GM19467 (cell line): ENCODE data around the gene GLB1L2.
"Not testable (repeated sequence)": the region's sequence is repeated elsewhere in the genome, so short reads cannot be mapped to it uniquely, and the experiment has no call there.

Experiments used
- ATAC-seq: cut with Tn5 transposase; IDR thresholded peaks from one replicate; pipeline ENCODE4 v1.9.1; 2021; ENCODE audit warnings: mild to moderate bottlenecking, moderate library complexity; ENCODE audit not compliant: unreplicated experiment

GLB1L2 gene

DNA sequence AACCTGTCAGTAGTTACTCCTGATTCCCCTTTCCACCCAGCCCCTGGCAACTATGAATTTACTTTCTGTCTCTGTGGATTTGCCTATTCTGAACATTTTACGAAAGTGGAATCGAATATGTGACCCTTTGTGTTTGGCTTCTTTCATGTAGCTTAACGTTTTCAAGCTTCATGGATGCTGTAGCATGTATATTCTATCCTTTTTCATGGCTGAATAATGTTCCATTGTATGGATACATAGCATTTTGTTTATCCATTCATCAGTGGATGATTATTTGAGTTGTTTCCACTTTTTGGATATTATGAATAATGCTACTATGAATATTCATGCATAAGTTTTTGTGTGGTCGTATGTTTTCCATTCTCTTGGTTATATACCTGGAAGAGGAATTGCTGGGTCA, 9.2 kb upstream of the GLB1L2 start:
- no peak for ATAC-seq

DNA sequence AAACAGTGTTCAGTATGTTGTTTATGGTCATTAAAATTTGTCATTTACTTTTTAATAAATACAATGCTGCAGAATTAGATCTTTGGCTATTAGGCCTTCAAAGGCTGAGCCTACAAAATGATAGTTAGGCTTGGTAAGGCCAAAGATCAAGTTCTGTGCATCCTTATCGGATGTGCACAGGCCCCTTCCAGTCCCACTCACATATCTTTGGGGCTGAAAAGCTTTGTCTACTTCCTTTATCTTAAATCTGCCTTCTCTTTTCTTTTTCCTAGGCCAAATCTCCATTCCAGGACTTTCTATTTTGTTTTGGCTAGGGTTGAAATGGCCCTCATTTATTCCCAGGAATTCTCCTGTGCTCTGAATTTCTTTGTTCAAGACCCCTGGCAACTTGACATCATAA, 3.4 kb upstream of the GLB1L2 start:
- no peak for ATAC-seq

DNA sequence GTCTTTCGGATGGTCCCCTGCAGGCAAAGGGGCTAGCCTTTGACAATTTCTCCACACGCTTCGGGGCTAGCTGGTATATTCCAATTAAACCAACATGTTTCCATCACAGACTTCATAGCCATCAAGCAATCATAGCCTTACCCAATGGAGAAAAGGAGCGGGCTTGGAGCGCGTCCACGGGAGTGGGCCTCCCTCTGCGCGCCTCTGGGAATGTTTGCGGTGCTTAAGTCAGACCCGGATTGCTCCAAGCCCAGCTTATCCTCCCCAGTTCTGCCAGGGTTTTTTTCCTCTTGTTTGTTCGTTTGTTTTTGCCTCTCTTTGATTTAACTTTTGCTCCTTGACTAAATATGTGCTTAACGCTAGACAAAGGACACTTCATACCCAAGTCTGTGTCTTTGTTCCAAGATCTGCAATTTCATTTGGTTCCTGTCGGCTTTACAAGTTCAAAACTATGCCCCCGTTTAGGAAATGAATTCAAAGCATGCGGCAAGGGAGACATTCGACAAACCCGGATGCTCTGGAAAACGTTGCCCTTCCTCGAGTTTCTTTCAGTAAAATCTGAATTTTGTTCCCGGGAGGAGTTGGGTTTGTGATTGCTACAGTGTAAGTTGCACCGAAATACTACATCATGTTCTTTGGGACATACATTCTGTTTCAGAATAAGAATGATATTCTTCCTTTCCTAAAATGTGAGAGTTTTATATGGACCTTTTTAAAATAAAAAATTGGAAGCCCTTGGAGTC, 1.0 kb upstream of the GLB1L2 start:
- no peak for ATAC-seq

DNA sequence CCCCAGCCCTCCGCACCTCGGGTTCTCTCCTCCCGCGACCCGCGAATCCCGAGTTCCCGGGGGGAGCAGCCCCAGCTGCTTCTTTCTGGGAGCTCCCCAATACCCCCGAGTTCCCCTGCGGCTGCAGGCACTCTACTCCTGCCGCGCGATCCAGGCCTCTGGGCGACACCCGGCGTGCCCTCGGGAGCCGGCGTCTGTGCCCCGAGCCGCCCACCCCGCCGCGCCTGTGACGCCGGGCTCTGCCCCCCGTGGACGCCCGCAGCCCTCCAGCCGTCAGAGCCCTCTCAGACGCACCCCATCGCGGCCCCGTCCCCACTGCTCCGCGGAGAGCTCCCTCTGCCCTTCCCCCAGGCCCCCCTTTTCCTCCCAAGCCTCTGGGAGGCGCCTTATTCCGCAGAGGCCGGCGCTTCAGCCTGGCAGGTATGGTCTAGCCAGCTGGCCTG, 422 bp downstream of the GLB1L2 start:
- no peak for ATAC-seq

DNA sequence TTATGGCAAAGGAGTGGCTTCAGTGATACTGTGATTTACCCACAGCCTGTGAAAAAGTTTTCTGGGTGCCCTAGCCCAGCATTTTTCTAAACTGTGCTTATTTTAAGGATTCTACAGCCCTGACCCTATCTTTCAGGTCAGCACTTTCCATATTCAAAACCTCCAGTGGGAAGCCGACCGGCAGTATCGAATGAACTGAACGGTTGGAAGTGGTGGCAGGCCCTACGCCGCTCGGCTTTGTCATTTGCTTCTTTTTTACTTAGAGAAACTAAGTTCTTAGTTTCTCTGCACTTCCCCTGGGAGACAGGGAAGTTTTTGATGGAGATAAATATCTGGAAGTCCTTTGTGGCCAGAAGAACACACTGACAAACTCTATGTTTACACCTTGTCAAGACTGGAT, 994 bp downstream of the GLB1L2 start:
- ATAC-seq: no peak

DNA sequence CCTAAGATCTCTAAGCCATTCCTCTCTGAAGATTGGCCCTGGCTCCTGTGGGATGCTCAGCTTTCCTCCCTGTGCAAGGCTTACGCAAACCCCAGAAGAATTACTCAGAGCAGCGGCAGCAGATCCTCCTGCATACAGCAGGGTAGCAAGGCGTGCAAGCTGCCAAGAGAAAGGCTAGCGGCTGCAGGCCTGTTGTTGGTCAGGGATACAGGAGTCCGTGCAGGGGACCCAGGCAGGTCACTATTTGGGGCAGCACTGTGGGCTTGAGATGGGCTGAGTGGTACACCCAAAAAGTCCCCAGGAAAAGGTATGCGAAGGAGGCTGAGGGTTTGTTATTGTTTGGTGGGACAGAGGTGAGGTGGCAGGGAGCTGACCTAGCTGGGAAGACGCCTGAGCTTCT, 1.5 kb downstream of the GLB1L2 start:
- no peak for ATAC-seq

DNA sequence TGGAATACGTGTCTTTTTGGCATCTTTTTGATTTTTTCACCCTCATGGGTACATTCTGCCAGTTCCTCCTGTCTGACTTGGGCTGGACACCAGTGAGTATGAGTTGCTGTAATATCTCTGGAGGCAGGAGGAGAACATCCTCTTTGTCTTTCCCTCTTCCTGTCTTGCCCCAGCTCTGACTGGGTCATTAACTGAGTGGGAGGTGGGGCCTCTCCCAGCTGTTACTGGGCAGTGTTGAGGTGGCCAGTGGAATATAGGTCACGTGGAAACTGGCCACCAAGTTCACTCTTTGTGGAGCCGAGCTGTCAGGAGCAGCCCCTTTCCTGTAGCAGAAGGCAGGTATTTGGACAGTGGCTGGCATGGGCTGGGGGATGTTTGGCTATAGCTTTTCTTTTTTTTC, 2.2 kb downstream of the GLB1L2 start:
- ATAC-seq: no peak

DNA sequence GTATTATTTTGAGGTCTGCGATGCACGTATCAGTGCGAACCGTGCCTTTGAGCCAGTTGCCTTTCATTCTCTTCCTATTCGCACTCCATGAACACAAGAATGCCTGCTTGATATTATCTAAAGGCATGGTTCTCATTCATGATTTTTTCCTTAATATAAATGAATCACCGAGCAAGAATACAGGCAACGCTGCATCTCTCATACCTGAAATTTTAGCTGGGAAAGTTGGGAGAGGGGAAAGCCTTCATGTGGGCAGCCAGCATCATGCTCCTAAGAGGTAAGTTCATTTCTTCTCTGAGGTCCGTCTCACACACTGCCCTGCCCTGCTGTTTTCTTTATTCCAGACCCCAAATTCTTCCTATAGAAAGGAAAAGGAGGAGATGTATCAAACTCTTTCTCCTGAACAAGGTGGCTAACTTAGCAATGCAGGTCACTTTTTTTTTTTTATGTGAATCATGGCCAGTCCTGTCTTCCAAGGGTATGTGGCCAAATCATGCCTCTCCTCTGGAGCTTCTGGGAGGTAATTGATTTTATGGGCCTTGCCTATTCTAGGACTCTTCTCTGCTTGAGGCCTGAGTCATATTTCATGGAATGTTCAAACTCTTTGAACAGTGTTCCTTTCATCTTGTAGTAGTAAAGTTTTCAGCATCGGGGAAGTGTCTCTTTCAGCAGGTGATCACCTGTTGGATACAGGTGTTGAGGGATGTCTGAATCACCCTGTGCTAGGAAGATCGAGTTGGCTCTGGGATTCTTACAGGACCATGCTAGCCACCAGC, 3.2 kb downstream of the GLB1L2 start:
- ATAC-seq: no peak

DNA sequence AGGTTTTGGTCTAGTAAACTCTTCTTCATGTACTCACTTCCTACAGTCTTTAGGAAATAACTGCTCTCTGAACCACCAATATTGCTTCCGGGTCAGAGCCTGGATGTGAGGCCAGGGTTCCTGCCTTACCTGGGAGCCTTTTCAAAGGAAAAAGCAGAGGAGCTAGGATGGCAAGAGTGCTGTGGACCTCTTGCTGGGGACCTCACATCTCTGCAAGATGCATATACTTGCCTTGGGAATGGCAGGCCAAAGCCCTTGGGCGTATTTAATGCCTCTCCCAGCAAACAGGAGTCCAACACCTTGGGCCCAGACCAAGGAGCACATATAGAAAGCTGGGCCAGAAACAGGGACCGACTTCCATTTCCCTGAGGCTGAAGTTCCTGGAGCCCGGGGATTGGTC, 5.3 kb downstream of the GLB1L2 start:
- no peak for ATAC-seq

DNA sequence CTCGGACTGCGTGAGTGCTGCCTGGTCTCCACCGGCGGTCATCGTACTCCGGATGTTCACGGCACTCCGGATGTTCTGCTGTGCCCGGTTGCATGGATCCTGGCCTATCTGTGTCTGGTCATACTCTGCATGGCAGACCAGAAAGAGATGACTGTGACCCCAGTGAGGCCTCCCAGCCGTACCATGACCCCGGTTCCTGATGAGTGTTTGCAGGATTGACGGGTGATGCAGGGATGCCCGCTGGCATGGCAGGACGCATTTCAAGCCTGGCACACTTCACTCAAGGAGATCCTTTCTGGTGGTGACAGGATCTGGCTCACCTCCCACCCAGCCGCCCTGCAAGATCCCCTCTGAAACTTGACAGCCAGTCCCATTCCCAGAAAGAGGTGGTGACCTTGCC, 6.3 kb downstream of the GLB1L2 start:
- no peak for ATAC-seq

DNA sequence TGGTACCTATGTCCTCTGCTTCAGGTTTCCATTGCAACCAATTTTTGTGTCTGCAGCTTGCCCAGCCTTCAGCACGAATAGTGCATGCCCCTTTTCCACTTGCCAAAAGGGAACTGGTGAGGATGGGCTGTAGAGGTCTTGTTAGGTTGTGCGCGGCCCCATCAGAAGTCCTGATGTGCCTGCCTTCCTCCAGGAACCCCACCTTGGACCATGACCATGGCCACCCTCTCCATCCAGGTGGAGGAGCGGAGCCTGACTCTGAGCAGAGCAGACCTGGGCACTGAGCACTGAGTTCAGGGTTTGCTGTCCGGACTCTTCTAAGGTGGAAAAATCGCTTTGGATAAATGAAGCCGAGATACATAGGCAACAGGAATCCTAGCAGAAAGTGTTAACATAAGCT, 6.9 kb downstream of the GLB1L2 start:
- ATAC-seq: no peak

DNA sequence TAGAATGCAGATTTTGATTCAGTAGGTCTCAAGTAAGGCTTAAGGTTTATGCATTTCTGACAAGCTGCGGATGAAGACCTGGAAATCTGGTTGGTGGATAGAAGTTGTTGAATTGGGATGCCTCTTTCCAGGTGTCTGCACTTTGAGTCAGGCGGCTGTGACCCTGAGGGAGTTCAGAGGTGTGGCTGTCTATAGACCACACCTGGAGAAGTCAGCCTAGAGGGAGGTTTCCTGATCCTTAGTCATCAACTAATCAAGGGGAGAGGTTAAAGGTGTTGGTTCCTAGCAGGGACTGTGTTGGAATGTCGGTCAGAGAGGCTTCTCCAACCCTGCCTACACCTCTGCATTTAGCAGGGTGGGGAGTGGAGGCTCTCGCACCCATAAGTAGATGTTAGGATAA, 8.0 kb downstream of the GLB1L2 start:
- ATAC-seq: no peak

DNA sequence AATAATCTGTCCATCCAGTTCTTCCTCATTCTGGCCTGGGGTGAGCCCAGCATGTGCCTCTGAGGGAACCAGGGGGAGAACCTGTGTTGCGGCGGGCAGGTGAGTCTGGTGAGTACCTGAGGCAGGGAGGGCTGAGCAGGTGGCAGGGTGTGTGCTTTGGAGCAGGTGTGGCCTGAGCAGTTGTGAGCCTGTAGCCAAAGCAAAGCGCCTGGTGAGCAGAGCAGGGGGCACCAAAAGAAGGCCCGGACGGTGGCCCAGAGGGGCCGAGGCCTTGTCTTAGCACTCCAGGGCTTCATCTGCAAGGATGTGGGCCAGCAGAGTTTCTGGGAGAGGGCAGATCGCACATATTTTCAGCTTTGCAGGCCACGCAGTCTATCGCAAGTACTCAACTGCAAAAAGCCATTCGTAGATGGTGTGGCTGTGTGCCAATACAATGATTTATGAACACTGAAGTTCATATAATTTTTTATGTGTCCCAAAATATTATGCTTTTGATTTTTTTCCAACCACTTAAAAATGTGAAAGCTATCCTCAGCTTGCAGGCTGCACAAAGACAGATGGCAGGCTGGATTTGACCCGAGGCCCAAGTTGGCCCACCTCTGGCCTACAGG, 8.7 kb downstream of the GLB1L2 start:
- ATAC-seq: no peak

DNA sequence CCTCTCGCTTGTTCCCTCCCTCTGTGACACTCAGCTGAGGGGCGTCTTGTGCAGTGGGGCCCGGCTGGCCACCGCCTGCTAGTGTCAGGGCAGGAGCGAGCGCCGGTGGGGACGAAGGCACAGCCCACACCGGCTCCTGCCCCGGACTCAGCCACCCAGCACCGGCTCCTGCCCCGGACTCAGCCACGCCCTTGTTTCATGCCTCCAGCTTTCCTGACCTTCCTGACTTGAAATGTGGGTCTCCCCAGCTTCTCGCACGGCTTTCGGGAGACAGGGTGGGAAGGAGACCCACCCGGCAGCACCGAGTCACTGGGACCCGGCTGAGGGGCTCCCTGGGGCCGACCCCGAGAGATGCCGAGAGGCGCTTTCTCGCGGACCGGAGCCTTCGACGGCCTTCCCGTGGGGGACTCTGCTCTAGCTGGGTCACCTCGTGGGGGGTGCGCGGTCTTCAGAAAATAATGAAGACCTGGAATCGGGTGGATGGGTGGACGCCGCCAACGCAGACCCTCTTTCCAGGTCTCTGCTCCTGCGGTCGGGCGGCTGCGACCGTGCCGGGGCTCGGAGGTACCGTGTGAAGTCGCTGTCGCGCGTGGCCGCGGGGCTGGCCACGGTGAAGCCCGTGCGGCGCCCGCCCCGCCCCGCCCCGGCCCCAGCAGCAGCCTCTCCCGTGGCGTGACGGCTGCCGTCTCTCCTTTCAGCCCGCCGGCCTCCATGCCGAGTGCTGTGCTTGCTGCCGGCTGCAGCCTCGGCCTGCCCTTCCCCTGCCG, 10.2 kb downstream of the GLB1L2 start:
- no peak for ATAC-seq

DNA sequence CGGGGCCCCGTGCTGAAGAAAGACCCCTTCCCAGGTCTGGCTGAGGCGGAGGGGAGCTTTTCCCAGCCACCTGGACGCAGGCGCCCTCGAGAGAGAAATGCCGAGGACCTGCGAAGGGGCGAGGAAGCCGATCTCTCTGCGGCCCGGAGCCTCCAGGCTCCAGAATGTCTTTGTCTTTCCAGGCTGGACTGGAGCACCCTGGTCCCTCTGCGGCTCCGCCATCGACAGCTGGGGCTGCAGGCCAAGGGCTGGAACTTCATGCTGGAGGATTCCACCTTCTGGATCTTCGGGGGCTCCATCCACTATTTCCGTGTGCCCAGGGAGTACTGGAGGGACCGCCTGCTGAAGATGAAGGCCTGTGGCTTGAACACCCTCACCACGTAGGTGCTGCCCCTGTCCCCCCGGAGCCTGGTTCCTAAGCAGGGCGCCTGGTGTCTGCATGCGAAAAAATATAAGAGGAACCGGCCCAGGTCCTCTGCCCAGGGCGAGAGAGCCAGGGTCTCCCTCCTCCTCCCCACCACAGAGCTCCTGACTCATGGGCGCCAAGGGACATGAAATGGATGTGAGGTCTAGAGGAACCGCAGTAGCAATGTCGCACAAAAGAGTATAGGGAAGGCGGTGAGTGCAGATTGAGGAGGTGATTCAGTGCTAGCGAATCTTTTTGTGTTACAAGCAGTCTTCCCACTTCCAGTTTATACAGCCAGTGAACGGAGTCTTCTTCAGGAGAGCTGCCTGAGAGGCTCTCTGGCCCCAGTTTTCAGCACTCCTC, 11.0 kb downstream of the GLB1L2 start:
- no peak for ATAC-seq

DNA sequence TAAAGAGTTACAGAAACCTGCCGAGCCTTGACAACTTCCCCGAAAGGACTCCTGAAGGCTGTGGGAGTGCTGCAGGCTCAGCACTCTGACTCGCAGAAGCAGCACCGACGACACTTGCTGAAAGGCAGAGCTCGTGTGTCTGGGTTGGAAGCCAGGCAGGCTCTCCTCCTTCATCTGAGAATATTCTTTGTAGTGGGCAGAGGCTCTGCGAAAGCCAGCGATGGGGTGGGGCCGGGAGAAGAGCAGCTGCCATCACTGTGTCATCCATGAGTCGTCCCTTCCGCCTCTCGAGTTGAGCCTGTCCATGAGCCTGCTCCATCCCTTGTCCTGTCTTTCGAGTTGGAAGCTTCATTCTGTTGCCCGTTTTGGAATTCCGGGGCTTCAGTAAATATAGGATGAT, 11.9 kb downstream of the GLB1L2 start:
- no peak for ATAC-seq

DNA sequence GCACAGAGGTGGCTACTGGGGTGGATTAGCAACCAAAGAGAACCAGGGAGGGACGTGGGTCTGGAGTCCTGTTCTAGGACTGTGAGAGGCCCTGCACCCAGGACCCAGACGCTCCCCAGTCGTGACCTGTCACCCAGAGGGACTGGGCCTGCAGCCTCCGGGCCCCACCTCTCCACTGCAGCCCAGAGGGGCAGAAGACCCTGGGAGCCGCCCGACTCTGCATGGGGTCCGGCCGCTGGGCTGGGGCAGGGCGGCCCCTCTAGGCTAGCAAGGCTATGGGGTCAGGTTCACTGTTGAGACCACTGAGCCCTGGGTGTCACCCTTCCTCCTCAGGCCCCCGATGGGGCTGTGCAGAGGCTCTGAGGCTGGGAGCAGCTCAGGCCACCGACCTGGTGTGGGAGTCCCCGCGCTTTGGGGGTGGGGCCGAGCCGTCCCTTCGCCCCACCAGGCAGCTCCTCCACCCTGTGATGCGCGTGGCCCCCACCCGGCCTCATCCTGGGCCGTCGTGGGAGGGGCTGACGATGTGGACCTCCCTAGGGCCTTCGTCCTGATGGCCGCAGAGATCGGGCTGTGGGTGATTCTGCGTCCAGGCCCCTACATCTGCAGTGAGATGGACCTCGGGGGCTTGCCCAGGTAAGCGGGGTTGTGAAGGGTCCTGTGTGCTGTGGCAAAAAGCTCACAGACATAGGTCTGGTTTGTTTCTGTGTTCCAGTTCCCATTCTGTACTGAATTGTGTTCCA, 12.9 kb downstream of the GLB1L2 start:
- not testable (repeated sequence) for ATAC-seq

DNA sequence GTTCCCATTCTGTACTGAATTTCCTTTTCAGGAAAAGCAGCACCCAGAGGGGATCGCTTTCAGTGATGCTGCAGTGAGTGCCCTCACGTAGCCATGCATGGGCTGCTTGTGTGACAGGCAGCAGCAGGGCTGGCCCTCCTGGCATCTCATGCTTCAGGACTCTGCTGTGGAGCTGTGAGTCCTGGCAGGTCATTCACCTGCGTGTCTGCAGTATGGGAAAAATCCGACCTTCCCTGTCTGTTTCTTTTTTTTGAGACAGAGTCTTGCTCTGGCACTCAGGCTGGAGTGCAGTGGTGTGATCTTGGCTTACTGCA, 13.4 kb downstream of the GLB1L2 start:
- no peak for ATAC-seq

DNA sequence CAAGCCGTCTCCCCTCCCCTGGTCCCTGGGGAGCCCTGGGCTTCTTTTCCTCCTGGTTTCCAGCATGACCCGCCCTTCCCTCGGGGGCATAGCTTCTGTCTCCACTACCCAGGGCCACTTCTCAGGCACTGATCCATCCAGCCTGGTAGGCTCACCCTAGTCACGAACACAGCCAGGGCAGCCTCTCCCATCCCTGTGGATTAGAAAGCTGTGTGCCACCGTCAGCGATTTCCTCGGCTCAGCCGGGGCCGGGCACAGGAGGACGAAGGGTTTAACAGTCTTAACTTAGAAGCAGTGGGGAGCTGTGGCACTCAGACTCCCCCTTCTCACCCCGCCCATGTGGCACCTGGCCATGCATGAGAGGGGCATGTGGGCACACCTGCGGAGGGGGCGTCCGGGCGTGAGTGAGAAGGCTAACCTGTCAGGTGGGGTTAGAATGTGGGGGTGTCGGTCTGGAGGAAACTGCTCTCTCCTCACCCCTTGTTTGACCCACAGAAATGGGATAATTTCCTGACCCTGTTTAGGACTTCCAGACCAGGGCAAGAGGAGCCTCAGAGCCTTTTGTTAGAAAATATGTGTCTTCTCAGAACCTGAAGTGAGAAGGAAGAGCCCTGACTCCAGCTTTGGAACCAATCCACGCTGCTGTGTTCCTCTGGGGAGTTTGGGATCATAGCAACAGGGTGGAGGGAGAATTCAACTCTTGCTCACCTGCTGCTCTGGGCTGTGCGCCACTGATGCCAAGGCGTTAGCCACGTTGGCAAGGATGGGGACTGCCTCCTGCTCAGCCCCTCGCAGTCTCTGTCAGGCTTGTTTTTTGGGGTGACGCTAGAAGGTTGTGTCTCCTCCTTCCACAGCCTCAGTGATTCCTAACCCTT, 14.6 kb downstream of the GLB1L2 start:
- ATAC-seq: no peak
